Heart right ventricle (tissue), 16 donors: ENCODE results near the gene SCTR. TPM values are rescaled to one million over a fixed set of nuclear protein-coding genes. Genes with fewer than 3 reads are reported as not detected.

Experiments used
- ATAC-seq, 8 donors: fragments of 200-7000 bp; cut with Tn5 transposase; one replicate each; pipeline ENCODE4 v1.9.1; 2020; ENCODE audit warnings: mild to moderate bottlenecking in 8 of 8, moderate library complexity in 8 of 8, moderate number of reproducible peaks in 1 of 8
- DNase-seq, 2 donors: peaks; one replicate each; pipeline ENCODE4 v3.0.0-alpha.2; 2020
- H3K27ac ChIP-seq, 10 donors: fragments of 200-600 bp; sonication (generic) in 2 of 10; one replicate each; pipeline versions ENCODE4 v1.5.0 to v1.8.0; 2020 to 2022; ENCODE audit warnings: mild to moderate bottlenecking in 3 of 10
- H3K27me3 ChIP-seq, 7 donors: fragments of 200-600 bp; one replicate each; pipeline ENCODE4 v1.8.0; 2021 to 2022; ENCODE audit warnings: mild to moderate bottlenecking in 2 of 7
- H3K36me3 ChIP-seq, 9 donors: fragments of 200-600 bp; sonication (generic) in 1 of 9; one replicate each; pipeline versions ENCODE4 v1.5.0 to v1.8.0; 2020 to 2022; ENCODE audit warnings: mild to moderate bottlenecking in 2 of 9
- H3K4me1 ChIP-seq, 9 donors: fragments of 200-600 bp; sonication (generic) in 1 of 9; one replicate each; pipeline versions ENCODE4 v1.5.0 to v1.8.0; 2020 to 2022; ENCODE audit warnings: mild to moderate bottlenecking in 4 of 9
- H3K4me3 ChIP-seq, 10 donors: fragments of 200-600 bp; sonication (generic) in 2 of 10; one replicate each; pipeline versions ENCODE4 v1.5.0 to v1.8.0; 2020 to 2022; ENCODE audit warnings: mild to moderate bottlenecking in 7 of 10, moderate library complexity in 2 of 10
- H3K9me3 ChIP-seq, 11 donors: fragments of 200-600 bp in 10 of 11; sonication (generic) in 2 of 11; one replicate each; pipeline versions ENCODE4 v1.5.0 to v1.8.0; 2013 to 2022; ENCODE audit warnings: mild to moderate bottlenecking in 2 of 11, control low read depth in 1 of 11, moderate library complexity in 1 of 11
- WGBS, 2 donors: extraction: QIAGEN DNeasy Blood & Tissue Kit; methylation state at CpG; one replicate each; pipeline ENCODE4 v1.1.7; 2013; ENCODE audit warnings: inconsistent platforms in 1 of 2; 5-methylcytosine and 5-hydroxymethylcytosine counted together
- intact Hi-C, 10 donors: fragments of 100-400 bp; cut with DNase I; formaldehyde crosslinking; loops; one replicate each; pipeline versions ENCODE4 v1.11.1 to v1.14.2; 2022
- polyA plus RNA-seq, 2 donors: library from polyadenylated mRNA; stranded (reverse); fragments of 200-250 nt; gene quantifications; one replicate each; pipeline ENCODE4 v1.2.3, GENCODE V29; 2013
- total RNA-seq, 10 donors: library from RNA; stranded (reverse); fragmentation: NEBNext Ultra II Directional in 3 of 10; extraction: Animal tissue kit (Norgen Biotek cat#: 25700) in 3 of 10; gene quantifications; one replicate each; pipeline versions ENCODE4 v1.2.1 to v1.2.4, GENCODE V29; 2021 to 2023
- TF ChIP-seq, protein P1 (sequence below), 9 donors: fragments of 200-600 bp; sonication (generic) in 2 of 9; IDR thresholded peaks; one replicate each; pipeline versions ENCODE4 v1.5.0 to v1.8.0; 2021 to 2022; ENCODE audit warnings: antibody characterized with exemption in 9 of 9, mild to moderate bottlenecking in 5 of 9, moderate library complexity in 1 of 9
- donor health status: Arrhythmogenic right ventricular cardiomyopathy.
- donor health status: ischemic (EF 13 %, LVEDD 7.1; RV severe dilation, severe dysfunction).
- donor health status: healthy with polysubstance abuse.
- donor health status: DM: no; HTN: yes; CAD: no.
- donor health status: DM: no; HTN: no; CAD: no.
- donor health status: ischemic (EF 25% LVEDD 6.9; RV normal size, moderate dysfunction).
- donor health status: ischemic (EF 25% LVEDD 5.7; RV mildly dilated, moderate dysfunction).
- donor health status: healthy.
- donor health status: DM: yes; HTN: yes; CAD: no.
- donor health status: Ischemic cardiomyopathy.
- donor health status: ischemic (EF 35%, LVEDD 5.7; RV mildly dilated, moderate dysfunction).
- donor health status: nonischemic (EF 11% LVEDD 7.7; RV severe dilation, severe dysfunction).
- donor health status: DM: yes; HTN: yes; CAD: no.
- donor health status: PGD.
- donor health status: ischemic (EF 29% LVEDD 5.4; RV normal size, mild dysfunction).
- donor health status: nonischemic (EF 23%, LVEDD 6.1; RV moderate dilation, normal function).

SCTR gene
- total and polyA plus RNA-seq, 12 donors, result 0.10 to 1.4 (median 0.57) TPM; not detected in 2

DNA sequence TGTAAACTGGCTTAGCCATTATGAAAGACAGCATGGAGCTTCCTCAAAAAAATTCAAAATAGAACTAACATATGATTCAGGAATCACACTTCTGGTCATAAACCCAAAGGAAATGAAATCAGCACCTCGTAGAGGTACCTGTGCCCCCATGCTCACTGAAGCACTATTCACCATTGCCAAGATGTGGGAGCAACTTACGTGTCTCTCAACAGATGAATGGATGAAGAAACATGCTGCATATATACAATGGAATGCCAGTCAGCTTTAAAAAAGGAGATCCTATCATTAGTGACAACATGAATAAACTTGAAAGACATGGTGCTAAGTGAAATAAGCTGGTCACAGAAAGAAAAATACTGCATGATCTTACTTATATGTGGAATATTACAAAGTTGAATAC is 8.2 kb downstream of the SCTR start:
- no peaks in the 10 kb centered on the region for H3K36me3 ChIP-seq
- no peak overlapping the region for H3K27ac ChIP-seq
- H3K9me3 ChIP-seq, result no peaks in the 10 kb centered on the region
- DNase-seq (no peak), ATAC-seq (no peak)
- H3K4me1 ChIP-seq, result no peaks in the 10 kb centered on the region
- TF ChIP-seq, protein P1, sequence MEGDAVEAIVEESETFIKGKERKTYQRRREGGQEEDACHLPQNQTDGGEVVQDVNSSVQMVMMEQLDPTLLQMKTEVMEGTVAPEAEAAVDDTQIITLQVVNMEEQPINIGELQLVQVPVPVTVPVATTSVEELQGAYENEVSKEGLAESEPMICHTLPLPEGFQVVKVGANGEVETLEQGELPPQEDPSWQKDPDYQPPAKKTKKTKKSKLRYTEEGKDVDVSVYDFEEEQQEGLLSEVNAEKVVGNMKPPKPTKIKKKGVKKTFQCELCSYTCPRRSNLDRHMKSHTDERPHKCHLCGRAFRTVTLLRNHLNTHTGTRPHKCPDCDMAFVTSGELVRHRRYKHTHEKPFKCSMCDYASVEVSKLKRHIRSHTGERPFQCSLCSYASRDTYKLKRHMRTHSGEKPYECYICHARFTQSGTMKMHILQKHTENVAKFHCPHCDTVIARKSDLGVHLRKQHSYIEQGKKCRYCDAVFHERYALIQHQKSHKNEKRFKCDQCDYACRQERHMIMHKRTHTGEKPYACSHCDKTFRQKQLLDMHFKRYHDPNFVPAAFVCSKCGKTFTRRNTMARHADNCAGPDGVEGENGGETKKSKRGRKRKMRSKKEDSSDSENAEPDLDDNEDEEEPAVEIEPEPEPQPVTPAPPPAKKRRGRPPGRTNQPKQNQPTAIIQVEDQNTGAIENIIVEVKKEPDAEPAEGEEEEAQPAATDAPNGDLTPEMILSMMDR (IDR thresholded peaks at IDR 0.05), result no peak
- 75 to 92% methylated on average over 2 of the region's 2 CpGs for WGBS, 2 donors
- intact Hi-C loops, result loop anchor here in 7 of 10 donors (2.0 to 10.0 kb wide), 6 partner anchors 119 to 149 kb away; no protein-coding TSS in a partner anchor
- H3K4me3 ChIP-seq, result no peak overlapping the region
- H3K27me3 ChIP-seq, result peaks cover 0 to 12% (median 0%) of the 10 kb centered on the region in 7 donors

DNA sequence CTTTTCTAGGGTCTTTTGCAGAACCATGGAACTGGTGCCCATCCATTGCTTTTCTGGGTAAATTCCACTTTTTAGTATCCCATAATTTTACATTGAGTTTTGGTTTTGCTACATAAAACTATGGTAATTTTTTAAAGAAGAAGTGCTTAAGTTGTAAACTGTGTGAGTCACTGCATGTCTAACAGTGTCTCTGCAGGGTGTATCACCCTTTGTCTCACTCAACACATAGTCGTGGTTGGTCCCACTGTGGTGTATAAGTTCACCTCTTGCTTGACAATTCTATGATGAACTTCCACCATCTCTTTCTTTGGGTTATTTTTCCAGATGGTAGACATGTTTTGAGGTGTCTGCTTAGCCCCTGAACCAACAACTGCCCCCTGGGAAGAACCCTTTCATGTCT is 10.5 kb downstream of the SCTR start:
- no peak overlapping the region for H3K4me3 ChIP-seq
- no peaks in the 10 kb centered on the region for H3K4me1 ChIP-seq
- TF ChIP-seq, protein P1 (IDR thresholded peaks at IDR 0.05), result no peak
- no peak overlapping the region for H3K27ac ChIP-seq
- DNase-seq (no peak), ATAC-seq (no peak)
- WGBS, 2 donors, result 39 to 66% methylated on average over 1 of the region's 1 CpG
- intact Hi-C loops, result loop anchor here in 3 of 10 donors (10.0 kb wide), 3 partner anchors 121 to 151 kb away; no protein-coding TSS in a partner anchor
- H3K27me3 ChIP-seq, result peaks cover 0 to 15% (median 0%) of the 10 kb centered on the region in 7 donors
- no peaks in the 10 kb centered on the region for H3K9me3 ChIP-seq
- H3K36me3 ChIP-seq, result no peaks in the 10 kb centered on the region

DNA sequence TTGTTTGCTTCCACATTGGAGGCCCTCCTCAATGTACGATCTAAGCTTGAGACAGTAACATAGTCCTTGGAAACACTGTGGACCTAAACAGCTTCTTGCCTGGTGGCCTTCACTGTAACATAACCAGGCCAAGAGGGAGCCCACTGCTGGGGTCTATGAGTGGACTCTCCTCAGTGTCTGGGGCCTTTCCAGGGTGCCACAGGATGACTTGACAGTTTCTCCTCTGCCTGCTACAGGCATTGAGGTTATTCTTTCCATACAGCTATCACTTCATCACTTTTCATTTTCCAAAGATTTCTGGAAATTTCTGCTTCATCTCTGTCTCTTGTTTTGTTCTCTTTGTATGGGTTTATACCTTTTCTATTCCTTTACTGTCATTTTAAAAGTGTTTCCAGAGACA is 11.3 kb downstream of the SCTR start:
- no peak for ATAC-seq
- no peak for DNase-seq
- Histone ChIP-seq H3K36me3 (no peaks in the 10 kb centered on the region), H3K27me3 (peaks cover 0 to 11% (median 0%) of the 10 kb centered on the region in 7 donors), H3K4me1 (no peaks in the 10 kb centered on the region), H3K9me3 (no peaks in the 10 kb centered on the region), H3K4me3 (no peak overlapping the region), H3K27ac (no peak overlapping the region)
- intact Hi-C loops, result loop anchor here in 3 of 10 donors (10.0 kb wide), 3 partner anchors 122 to 152 kb away; no protein-coding TSS in a partner anchor
- TF ChIP-seq, protein P1 (IDR thresholded peaks at IDR 0.05), result no peak
- WGBS, 2 donors, result 92 to 94% methylated on average over 1 of the region's 1 CpG

DNA sequence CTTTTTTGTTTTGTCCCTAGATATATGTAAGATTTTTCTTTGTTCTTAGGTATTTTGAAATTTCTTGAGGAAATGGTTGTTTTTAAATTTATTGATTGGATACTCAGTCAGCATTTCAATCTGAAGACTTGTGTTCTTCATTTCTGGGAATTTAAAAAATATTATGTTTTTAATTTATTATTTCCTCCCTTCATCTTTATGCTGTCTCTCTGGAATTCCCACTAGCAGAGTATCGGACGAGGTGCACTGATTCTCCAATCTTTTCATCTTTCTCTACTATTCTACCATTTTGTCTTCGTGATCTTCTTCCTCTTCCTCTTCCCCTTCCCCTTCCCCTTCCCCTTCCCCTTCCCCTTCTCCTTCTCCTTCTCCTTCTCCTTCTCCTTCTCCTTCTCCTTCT is 12.3 kb downstream of the SCTR start:
- no peaks in the 10 kb centered on the region for H3K9me3 ChIP-seq
- H3K4me3 ChIP-seq, result no peak overlapping the region
- WGBS, 2 donors, result 78 to 87% methylated on average over 3 of the region's 3 CpGs
- peaks cover 0 to 9% (median 0%) of the 10 kb centered on the region in 7 donors for H3K27me3 ChIP-seq
- intact Hi-C loops, result loop anchor here in 3 of 10 donors (10.0 kb wide), 3 partner anchors 123 to 153 kb away; no protein-coding TSS in a partner anchor
- no peak overlapping the region for H3K27ac ChIP-seq
- no peaks in the 10 kb centered on the region for H3K4me1 ChIP-seq
- TF ChIP-seq, protein P1 (IDR thresholded peaks at IDR 0.05), result no peak
- DNase-seq (no peak), ATAC-seq (no peak)
- H3K36me3 ChIP-seq, result no peaks in the 10 kb centered on the region
